ENCODE results near the gene RHOJ.
"Not testable (repeated sequence)": the region's sequence is repeated elsewhere in the genome, so short reads cannot be mapped to it uniquely, and the experiment has no call there.

RHOJ gene

DNA sequence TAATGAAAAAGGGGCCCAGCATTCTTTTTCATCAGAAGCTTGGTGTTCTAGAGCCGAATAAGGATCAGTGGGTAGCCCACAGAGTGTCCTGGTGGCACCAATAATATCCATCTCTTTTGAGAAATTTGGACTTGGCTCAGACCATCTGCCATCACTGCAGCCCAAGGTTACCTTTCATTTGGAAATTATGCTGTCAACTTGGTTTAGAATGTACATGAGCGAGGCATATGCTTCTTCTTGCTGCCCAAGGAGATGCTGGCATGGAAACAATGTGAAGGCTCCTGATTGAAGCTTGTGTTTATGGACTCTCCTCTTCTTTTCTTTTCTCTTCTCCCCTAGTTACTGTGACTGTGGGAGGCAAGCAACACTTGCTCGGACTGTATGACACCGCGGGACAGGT is 64.5 kb downstream of the RHOJ start:
- no peak for DNase-seq (ENCODE audit: low read depth in 3 of 3)

DNA sequence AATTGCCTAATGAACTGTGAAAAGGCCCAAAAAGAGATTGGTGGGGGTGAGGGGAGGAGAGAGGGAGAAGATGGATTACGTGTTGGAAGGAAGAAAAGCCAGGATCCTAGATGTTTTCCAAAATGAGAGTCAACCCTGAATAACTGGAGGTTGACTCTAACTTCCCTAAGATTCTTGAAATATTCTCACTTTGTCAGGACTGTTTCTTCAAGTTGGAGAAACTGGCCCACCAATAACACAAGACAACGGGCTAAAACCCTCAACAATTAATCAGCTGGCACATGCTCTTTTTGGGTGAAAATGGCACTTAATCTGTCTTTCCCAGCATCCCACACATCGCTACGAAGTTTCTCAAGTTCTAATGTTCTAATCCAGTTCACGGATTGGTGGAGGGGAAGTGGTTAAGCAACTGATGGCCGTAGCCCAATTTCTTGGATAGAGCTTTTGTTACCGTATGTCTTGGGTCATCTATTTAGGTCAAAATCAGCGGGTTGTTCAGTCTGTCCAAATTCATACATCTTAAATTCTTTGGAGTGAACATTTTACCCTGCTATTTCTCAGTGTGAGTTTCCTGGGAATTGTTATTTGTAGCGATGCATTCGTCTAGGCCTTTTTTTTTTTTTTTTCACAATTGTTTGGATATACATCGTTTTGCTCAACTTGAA is 65.5 kb downstream of the RHOJ start:
- no peak for DNase-seq (ENCODE audit: low read depth in 3 of 3)

DNA sequence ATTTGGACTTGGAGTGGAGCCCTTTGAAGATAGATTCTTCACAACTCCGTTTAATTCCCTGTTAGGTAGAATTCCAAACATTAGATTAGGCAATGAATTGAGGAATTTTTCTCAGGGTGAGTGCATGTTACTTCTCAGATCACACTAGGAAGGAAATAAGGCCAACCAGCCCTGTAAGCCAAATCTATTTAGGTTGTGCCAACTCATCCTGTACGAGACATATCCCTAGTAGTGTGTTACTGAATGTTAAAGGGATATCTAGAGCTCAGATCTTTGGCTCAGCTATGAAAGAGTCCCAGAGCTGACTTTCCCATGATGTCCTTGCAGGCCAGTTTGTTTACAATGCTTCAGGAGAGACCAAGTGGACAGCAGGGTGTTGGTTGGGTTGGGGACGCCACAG is 68.9 kb downstream of the RHOJ start:
- no peak for DNase-seq (ENCODE audit: low read depth in 3 of 3)

GRCh38 chr14:63273717-63274655 is 69.7 kb downstream of the RHOJ start:
- no peak for DNase-seq (ENCODE audit: low read depth in 3 of 3)

GRCh38 chr14:63275611-63276010 is 71.4 kb downstream of the RHOJ start:
- no peak for DNase-seq (ENCODE audit: low read depth in 3 of 3)

GRCh38 chr14:63276016-63276415 is 71.8 kb downstream of the RHOJ start:
- DNase-seq (ENCODE audit: low read depth in 3 of 3), result no peak

- no peak for DNase-seq (ENCODE audit: low read depth in 3 of 3)
Measured at GRCh38 chr14:63276492-63277342, 72.5 kb downstream of the RHOJ start.

DNA sequence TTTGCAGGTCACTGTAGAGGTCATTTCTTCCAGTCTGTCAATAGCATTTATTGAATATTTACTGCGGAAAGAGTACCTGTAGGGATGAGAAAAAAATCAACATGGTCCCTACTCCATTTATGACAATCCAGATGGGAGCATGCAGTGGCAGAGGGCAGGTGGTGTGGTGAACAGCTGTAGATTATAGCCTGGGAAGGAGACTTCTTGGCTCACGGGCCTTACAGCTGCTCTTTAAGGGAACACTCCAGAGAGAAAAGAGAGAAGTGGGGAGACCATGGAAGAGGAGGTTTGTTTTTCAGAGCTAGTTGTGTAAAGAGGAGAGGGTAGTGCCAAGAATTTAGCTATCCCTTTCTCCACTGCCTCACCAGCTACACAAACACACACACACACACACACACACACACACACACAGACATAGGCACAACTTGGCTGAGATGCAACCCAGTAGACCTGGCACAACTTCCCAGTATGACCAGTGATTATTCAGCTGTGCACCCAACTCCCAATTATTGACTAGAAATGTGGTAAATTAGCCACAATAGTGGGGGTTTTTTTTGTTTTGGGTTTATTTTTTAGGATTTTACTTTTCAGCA is 73.4 kb downstream of the RHOJ start:
- no peak for DNase-seq (ENCODE audit: low read depth in 3 of 3)

DNA sequence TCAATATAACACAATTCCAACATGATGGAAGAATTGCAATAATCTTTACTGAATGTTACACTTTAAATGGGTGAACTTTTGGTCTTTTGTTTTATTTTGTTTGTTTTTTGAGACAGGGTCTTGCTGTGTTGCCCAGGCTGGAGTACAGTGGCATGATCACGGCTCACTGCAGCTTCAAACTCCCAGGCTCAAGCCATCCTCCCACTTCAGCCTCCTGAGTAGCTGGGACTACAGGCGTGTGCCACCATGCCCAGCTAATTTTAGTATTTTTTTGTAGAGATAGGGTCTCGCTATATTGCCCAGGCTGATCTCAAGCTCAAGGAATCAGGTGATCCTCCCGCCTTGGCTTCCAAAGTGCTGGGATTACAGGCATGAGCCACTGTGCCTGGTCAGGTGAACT is 75.7 kb downstream of the RHOJ start:
- not testable (repeated sequence) for DNase-seq (ENCODE audit: low read depth in 3 of 3)

- DNase-seq (ENCODE audit: low read depth in 3 of 3), result no peak
Measured at GRCh38 chr14:63282997-63283883, 79.0 kb downstream of the RHOJ start.

DNA sequence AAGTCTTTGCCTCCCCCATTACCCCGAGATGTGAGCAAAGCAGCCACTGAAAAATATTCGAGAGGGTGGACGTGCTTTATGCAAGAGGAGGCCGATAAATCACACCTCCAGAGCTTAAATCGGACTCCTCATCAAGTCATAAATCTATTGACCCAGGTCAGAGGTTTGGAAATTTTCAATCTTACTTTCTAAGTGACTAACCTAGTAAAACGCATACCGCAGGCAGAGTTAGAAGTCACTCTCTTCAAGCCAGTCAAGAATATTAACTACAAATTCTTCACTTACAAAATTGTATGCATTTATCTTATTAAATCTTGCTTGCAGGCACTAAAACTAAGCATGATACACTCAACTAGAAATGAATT is 79.6 kb downstream of the RHOJ start:
- no peak for DNase-seq (ENCODE audit: low read depth in 3 of 3)

DNA sequence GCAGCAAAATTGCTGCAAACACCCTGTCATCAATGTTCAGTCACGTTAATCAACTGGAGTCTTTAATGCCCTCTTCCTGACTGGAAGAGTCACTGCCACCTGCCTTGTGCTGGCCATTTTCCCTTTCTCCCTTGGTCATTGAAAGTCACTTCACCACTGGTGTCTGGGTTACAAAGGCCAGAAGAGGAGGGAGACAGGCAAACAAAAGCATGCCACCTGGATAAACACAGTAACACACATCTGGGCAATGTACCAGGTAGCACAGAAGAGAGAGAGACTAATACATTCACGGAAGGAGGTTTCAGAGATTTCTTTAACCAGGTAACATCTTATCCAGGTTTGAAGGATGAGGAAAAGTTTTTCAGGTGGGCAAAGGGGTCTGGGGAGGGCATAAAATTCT is 81.8 kb downstream of the RHOJ start:
- DNase-seq (ENCODE audit: low read depth in 3 of 3), result no peak

DNA sequence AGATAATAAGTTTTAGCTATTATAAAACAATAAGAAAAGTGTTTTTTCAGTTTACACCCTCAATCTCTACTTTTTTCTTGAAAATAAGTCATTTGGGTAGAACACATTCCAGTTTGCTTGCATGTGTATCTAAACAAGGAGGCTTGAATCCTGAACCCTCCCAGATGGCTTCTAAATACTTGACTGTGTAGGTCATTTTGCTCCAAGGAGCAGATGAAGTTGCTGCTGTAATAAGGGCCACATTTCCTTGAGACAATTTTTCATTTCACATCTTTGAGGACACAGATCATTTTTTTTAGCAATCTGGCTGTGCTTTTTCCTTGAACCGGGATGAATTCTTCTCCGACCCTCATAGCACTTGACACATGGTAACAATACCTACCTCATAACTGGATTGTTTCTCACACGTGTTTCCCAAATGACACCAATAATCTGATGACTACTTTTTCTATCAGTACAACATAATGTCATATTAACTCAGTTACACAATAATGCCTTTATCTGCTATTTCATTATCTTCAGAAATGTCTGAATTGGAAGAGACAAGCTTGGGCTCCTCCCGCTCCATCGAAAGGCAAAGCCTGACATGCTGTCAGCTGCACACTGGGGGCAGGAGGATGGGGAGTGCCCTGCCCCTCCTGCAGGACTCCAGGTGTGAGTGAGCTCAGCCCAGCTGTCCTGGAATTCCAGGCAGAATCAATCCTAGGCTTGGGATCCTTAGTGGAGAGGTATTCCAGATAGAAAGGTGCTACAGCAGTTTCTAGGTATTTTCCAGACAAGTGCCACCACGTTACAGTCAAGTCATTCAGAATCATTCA is 83.6 kb downstream of the RHOJ start:
- no peak for DNase-seq (ENCODE audit: low read depth in 3 of 3)

DNA sequence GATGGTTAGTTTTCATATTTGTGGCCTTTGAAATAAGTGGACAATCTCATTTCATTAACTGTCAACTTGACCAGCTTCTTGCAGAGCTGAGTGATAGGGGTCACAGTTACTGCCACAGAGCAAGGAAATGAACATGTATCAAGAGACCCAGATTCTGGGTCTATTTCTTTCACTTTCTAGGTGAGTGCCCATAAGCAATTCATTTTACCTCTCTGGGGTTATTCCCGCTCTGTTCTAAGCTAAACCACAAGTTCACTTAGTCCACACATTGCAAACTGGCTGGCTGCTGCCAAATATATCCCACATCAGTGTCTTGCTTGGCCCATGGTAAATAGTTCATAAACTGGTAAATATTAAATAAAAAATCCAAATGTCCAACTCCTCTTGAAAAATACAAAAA is 84.6 kb downstream of the RHOJ start:
- no peak for DNase-seq (ENCODE audit: low read depth in 3 of 3)

GRCh38 chr14:63290741-63291430 is 86.6 kb downstream of the RHOJ start:
- DNase-seq (ENCODE audit: low read depth in 3 of 3), result no peak

GRCh38 chr14:63292805-63293204 is 88.6 kb downstream of the RHOJ start:
- DNase-seq (ENCODE audit: low read depth in 3 of 3), result no peak

GRCh38 chr14:63295231-63295685 is 91.0 kb downstream of the RHOJ start:
- DNase-seq (ENCODE audit: low read depth in 3 of 3), result no peak

- DNase-seq (ENCODE audit: low read depth in 3 of 3), result no peak
Measured at GRCh38 chr14:63296060-63296563, 91.9 kb downstream of the RHOJ start.

Measured in stimulated activated CD4-positive, alpha-beta T cell treated with anti-CD3 and anti-CD28 coated beads, TNF-alpha, amount 100 ng/mL, for 4 hours (primary cell).